DMS153 treated with DMSO at 0.1 percent for 48 hours (cell line): ENCODE results near the gene PIM3.

Source experiments
- DNase-seq: peaks from one replicate; lab custom pipeline; 2025; ENCODE audit not compliant: unreplicated experiment; lab: John Stamatoyannopoulos, UW

PIM3 gene

DNA sequence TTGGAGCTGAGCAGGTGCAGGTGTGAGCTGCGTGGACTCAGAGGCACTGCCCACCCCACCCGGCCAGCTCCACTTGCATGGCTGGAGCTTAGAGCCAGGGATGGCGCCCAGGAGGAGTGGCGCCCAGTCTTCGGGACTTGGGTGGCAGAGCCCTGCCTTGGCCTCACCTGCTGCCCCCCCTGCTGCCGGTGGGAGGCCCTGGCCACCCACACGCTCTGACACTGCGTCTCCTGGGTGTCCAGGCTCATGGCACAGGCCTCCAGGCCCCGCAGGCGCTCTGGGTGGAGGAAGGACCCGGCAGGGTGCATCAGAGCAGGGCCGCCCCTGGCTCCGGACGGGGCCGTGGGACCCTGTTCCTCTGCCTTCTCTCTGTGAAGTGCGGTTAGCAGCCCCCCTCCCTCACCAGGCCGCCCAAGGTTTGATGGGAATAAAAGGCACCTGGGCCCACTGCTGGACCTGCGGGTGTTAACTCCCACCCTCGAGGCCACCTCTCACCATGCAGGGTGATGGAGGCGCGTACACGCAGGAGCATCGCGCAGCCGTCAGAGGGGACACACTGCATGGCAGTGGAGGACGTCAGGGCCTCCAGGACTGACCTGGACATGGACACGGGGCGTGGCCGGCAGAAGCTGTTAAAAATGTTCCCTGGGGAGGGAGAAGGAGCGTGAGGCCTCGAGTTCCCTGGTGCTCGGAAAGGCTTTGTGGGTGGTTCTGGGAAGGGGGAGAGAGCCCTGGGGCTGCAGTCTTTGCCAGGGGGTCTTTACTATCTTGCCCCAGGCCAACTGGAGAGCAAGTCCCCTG is 40.2 kb downstream of the PIM3 start:
- DNase-seq = no peak

DNA sequence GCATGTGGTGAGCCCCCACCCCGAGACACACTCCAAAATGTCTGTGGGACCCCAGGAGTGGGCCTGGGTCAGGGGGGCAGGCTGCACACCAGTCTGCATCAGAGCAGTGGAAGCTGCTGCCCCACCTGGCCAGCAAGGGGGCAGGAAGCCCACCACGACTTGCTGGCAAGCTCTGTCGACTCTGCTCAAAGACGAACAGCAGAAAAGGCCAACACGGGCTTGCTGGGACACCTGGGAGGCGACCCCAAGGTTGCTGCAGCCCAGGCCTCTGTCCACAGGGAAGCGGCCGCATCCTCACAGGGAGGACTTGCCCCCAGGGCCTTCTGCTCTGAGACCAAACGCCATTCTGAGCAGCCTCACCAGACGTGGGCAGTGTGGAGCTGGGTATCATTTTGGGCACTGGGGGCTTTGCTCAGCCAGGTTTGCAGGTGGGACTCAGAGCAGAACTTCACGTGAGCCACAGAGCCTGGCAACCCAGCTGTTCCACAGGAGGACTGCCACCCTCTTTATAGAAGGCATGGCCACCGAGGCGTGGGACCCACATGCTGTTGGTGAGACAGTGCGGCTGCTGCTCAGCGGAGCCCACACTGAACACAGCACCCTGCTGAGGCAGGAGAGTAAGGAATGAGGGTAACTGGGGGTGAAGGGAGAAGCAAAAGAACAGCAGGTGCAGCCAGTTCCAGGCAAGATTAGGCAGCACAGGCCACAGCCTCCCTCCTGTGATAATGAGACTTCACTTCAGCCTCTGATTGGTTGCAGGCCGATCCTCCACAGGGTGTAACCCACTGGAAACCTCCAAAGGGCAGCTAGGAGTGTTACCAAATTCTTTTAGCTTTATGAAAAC is 41.0 kb downstream of the PIM3 start:
- DNase-seq = no peak

DNA sequence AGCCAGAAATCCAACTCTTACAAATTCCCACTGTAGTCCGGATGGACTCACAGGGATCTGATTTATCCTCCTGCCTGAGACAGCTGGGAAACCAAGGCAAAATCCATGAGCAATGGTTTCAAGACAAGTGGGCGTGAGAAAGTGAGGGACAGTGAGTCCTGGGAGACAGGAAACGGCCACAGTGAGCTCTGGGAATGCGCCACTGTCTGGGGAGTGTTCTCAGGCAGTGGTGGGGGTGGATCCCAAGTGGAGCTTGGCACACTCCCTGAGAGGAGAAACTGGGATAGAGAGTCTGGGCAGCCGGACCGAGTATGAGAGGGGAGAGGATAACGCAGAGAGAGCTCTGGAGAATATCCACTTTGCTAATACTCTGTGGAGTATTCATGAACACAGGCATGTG is 42.2 kb downstream of the PIM3 start:
- DNase-seq = no peak

DNA sequence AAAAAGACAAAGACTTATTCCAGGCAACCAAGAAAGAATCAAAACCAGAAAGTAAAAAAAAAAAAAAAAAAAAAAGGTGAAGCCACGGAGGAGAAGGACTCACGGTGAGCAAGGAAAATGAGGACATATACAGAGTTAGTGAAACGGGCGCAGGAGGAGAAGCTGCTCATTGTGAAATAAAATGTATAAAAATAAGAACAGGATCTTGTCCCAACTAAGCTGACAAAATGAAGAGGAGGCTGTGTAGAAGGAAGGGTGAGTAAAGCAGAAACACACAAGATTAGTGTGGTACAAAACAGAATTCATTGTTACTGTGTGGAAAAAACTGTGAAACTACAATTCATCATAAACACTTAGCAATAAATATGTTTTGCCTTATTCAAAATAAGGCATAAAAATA is 44.3 kb downstream of the PIM3 start:
- no peak for DNase-seq

DNA sequence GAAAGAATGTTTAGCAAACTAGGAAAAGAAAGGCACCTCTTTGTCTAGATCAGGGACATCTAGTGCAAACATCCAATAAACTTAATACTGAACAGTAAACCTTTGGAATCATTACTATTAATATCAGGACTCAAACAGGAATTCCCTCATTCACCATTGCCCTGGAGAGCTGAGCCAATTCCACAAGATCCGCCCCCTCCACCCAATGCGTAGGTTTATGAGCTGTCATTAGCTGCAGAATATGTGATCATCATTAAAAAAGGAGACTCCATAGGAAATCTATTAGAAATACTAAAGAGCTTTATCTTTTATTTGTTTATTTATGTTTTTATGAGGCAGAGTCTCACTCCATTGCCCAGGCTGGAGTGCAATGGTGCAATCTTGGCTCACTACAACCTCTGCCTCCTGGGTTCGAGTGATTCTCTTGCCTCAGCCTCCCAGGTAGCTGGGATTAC is 46.5 kb downstream of the PIM3 start:
- DNase-seq = peak; percentile 8

DNA sequence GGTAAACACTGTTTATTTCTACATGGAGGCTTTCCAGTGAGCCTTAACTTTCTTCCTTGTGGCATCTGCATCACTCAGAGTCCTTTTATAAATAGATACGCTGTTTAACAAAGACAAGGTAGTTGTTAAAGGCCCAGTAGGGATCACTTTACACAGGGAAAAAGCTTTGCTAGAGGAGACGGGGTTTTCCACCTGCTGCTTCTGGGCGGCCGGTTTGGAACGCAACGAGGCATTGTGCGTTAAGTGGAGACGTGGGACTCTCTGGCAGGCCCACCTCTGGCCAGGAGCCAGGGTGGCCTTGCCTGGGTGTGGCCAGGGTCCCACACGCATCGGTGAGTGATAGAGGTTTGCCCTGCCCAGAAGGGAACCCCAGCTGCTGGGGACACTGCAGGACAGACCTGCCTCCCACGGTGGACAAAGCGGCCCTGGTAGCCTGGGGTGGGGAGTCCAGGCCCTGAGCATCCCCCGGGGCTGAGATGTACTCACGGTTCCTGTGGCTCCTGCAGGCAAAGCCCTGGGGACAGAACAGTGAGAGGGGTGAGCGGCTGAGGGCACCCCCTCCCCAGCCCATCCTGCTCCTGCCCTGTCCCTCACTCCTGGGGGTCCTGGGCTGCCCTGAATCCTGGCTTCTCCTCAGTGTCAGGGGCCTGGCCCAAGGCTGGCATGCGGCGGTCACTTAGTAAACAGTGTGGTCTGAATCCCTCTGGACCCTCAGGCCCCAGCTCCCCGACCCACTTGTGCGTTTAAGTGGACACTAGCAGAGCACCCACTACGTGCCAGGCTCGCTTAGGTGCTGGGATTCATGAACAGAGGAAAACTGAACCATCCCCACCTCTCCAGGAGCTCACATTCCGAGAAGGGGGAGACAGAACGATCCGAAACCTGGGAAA is 47.8 kb downstream of the PIM3 start:
- peak; percentile 86 for DNase-seq

DNA sequence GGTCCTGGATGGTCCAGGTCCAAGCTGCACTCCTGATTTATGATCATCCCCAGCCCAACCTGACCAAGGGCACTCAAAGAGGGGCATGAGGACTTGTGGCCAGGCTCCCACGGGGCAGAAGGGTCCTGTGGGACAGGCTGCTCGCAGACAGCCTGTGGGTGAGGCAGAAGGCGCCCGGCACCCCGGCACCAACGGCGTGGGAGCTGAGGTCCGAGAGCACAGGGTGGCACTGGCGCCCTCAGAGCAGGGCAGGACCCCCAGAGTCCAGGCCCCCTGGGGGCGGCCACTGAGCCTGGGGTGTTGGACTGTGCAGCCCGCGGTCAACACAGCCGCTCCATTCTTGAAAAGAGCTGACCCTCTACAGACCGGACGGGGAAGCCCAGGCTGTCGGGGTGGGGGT is 48.7 kb downstream of the PIM3 start:
- DNase-seq = no peak

DNA sequence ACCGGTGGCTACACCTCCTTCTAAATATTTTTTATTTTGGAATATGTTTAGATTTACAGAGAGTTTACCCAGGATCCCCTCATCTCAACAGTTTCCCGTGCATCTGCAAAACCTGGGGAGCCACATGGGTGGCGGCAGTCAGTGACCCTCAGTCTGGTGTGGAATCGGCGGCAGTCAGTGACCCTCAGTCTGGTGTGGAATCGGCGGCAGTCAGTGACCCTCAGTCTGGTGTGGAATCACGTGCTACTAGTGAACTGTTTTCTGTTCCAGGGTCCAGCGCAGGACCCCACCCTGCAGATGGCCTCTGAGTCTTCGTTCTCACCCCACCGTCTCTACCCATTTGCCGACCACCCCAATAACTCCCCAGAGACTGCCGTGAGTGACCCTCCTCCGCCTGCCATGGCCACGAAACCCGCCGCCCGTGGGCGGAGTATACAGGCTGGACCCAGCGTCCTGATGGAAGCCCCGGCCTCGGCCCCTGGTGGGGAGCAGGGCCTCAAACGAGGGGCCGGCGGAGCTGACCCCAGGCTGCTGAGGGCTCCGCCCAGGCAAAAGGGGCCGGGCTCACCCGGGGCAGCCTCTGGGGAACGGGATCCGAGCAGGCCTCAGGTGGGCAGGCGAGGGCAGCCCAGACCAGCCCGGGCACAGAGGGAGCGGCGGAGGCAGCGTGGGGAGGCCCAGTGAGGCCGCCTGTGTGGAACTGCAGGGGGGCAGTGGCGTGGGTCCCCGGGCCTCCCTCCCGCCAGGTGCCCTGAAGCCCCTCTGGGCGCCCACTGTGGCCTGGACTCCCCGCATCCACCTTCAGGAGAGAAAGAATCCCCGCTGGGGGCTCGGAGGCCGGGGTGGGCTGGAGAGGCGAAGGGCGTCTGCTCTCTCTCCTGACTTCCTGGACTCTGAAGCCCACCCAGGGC is 49.4 kb downstream of the PIM3 start:
- no peak for DNase-seq

DNA sequence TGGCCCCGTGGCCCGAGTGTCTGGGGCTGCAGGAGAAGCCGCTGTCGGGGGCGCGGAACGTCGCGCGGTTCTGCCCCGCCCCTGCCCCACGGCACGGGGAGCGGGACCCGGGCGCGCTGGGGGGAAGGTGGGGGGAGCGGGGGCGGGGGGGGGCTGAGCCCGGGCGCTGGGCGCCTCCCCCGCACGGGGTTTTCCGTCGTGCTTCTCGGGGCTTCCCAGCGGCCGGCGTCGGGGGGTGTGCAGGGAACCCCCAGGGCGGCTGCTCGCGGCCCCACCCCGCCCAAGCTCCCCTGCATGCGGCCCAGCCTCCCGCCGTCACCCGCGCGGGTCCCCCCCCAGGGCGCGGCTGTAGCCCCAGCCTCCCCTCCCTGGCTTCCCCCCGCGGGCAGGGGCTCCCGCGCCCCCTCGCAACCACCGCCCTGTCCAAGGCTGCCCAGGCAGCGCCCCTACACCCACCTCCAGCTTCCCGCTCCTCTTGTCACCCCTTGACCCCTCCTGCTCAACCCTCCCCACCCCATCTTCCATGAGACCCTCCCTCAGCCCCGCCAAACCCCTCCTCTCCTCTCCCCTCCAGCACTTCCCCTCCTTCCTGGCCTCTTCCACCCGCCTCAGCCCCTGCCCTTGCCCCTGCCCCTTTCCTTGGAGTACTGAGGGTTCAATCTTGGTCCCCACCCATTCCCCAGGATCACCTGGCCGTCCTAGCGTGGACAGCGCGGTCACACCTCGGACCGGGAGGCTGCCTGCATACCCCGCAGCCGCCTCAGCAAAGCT is 50.3 kb downstream of the PIM3 start:
- no peak for DNase-seq

DNA sequence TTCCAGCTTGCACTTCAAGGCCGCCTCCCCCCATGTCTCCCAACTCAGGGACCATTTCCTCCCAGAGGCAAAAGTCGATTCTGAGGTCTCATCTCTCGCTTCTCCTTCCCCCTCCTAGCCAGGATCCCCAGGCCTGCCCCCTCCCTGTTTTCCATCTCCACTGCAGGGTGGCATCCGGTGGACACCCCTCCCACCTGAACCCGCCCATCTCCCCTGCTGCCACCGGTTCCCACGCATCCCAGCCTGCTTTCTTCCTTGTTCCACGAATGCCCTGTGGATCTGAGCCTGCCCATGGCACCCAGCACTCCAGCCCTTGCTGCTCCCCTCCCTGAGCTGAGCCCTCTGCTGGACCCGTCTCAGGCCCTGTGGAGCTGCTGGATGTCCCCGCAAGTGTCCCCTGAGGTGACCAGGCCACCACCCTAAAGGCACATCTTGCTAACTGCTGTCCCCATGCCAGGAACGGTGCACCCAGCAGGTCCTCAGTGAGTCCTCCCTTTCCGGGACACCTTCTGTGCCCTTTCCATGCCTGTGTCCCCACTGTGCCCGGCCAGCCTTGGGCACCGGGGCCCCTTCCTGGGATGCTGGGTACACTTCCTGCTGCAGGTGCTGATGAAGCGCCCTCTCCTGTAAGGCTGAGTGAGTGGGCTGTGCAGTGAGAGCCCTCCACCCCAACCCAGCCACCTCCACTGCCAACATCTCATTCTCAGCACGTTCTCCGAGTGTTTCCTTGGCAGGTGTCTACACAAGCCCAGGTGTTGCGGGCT is 51.1 kb downstream of the PIM3 start:
- DNase-seq = peak; percentile 38

DNA sequence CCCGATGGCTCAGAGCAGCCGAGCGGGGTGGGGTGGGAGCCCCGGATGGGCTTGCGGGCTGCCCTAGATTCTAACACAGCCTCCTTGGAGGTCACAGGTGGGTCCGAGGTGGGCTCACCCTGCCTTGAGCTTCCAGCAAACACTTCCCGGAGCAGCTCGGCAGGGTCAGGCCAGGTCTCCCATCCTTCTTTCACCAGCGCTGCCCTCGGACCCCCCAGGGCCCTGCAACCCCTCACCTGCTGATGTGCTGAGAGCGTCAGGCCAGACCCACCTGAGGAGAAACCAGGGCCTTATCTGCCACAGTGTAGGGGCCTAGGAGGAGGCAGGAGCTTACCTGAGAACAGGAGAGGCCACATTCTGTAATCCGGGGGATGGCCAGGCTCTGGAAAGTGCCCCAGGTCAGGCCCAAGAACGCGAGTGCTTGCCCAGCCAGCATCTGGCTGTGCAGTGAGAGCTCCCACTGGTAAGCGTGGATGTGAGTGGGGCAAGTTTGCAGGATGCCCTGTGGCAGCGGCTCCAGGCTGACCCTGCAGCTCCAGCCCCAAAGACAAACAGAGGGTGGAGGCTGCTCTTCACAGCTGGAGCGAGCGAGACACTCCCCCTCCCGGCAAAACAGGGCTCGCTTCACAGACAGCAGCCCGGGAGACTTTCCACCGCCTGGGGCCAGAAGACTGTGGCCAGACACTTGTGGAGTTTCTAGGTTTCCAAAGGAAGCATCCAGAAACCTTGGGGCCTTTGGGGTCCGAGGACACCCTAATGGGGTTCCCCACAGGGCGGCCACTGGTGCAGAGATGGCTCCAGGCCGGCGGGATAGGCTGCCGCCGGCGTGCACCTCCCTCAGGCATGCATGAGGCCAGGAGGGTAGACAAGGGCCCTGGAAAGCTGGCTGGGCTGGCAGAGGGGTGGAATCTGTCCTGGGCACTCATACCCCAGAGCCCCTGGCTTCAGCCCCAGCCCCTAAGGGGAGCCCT is 51.9 kb downstream of the PIM3 start, which contains the start of gene IL17REL:
Gene IL17REL (minus strand): TSS at position 555 of the 971 bp plus-strand sequence. CDS start 119 bp downstream, at position 436.
- peak; percentile 39 for DNase-seq
